Sigmoid colon (tissue), 4 donors: Measurements from ENCODE around the gene RNF4.

Experiments
- CTCF ChIP-seq, 4 experiments: fragments of 450-650 bp in 3 of 4; fragments of 200-600 bp in 1 of 4; IDR thresholded peaks; one replicate each; pipeline ENCODE4 v1.5.1; 2016 to 2019; ENCODE audit warnings: antibody characterized with exemption in 4 of 4, mild to moderate bottlenecking in 3 of 4, moderate library complexity in 2 of 4
- EP300 ChIP-seq, 4 donors: sonication (generic); formaldehyde crosslinking; IDR thresholded peaks; one replicate each; pipeline ENCODE4 v1.6.1; 2017; ENCODE audit warnings: antibody characterized with exemption in 4 of 4
- POLR2A ChIP-seq, 2 donors: fragments of 450-650 bp; IDR thresholded peaks; one replicate each; pipeline ENCODE4 v1.6.1; 2016; ENCODE audit warnings: antibody characterized with exemption in 2 of 2, mild to moderate bottlenecking in 2 of 2, moderate library complexity in 2 of 2
- POLR2AphosphoS5 ChIP-seq, 4 donors: sonication (generic); formaldehyde crosslinking; IDR thresholded peaks; one replicate each; pipeline ENCODE4 v1.6.1; 2017; ENCODE audit warnings: antibody characterized with exemption in 4 of 4

- no peak for TF ChIP-seq CTCF (IDR thresholded peaks at IDR 0.05)
- TF ChIP-seq POLR2A (IDR thresholded peaks at IDR 0.05) = no peak
- no peak for TF ChIP-seq EP300 (IDR thresholded peaks at IDR 0.05)
- no peak for TF ChIP-seq POLR2AphosphoS5 (IDR thresholded peaks at IDR 0.05)
Measured at GRCh38 chr4:2500547-2500946, 31.6 kb downstream of the RNF4 start.
